Measurements from ENCODE around the gene ZNF718.

DNA sequence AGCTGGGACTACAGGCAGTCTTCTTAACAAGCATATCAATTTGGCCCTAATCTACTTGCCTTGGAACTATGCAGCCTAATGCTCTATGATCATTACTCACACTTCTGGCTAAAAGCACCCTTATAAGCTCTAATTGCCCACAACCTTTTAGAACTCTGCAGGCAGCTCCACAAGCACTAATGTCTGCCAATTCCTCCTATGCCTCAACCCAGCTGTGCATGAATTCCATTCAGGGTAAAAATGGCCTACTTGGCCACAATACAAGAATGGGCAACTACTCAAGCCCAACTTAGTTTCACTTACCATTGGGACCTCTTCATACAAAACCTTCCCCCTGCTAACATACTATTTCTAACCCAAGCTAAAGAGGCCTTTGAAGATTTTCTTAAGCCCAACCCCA is 51.7 kb downstream of the ZNF718 start:
- TF ChIP-seq POLR2A (IDR thresholded peaks at IDR 0.05; ENCODE audit: low read length) (no peak), GATA1 (IDR thresholded peaks at IDR 0.05; ENCODE audit: low read depth, low read length) (no peak)

Data from erythroblast (primary cell).